Endothelial cell of umbilical vein (primary cell): Measurements from ENCODE around the gene AGPAT2. TPM values are rescaled to one million over a fixed set of nuclear protein-coding genes. Genes with fewer than 3 reads are reported as not detected.

Experiments used
- BruUV-seq: library from RNA; stranded (reverse); fragments of 400-500 nt; replicated peaks from 2 replicates; lab custom pipeline; 2021; lab: Mats Ljungman, UMichigan
- CTCF ChIA-PET: fragments of 300-600, 350-600 bp; sonication (Branson Sonifier 250); formaldehyde crosslinking; loops from one replicate; lab custom pipeline; 2021; ENCODE audit warnings: antibody characterized with exemption, inconsistent platforms; lab: Charles Lee
- POLR2A ChIA-PET: fragments of 300-600, 350-600 bp; sonication (Branson Sonifier 250); formaldehyde crosslinking; loops from one replicate; lab custom pipeline; 2021; ENCODE audit warnings: antibody characterized with exemption, inconsistent platforms; lab: Charles Lee
- DNase-seq: peaks from one replicate; pipeline ENCODE4 v3.0.0-alpha.2; 2011; ENCODE audit warnings: low read depth, low spot score
- FAIRE-seq: peaks from 2 replicates; lab custom pipeline; 2011; peaks lifted over from hg19 to GRCh38; lab: Jason Lieb, UNC
- H2AFZ ChIP-seq: 2 replicates; pipeline ENCODE4 v1.6.0; 2012; ENCODE audit warnings: low read depth, low read length, control low read depth, inconsistent platforms
- H3K27ac ChIP-seq: 2 replicates; pipeline ENCODE4 v1.5.1; 2011; ENCODE audit warnings: low read depth, mild to moderate bottlenecking, control low read depth, low read length, moderate library complexity; ENCODE audit not compliant: insufficient read depth
- H3K27me3 ChIP-seq, 2 experiments: 2 replicates each; pipeline versions ENCODE4 v1.6.0 to v1.6.1; 2011; ENCODE audit warnings: low read length in 2 of 2, mixed read lengths in 1 of 2; ENCODE audit not compliant: control insufficient read depth in 2 of 2, insufficient read depth in 2 of 2
- H3K36me3 ChIP-seq, 2 experiments: 2 replicates in 1 of 2; 3 replicates in 1 of 2; pipeline ENCODE4 v1.5.1; 2011; ENCODE audit warnings: low read length in 2 of 2, mild to moderate bottlenecking in 1 of 2, moderate library complexity in 1 of 2; ENCODE audit not compliant: control insufficient read depth in 2 of 2, insufficient read depth in 2 of 2; ENCODE audit errors: extremely low read depth in 1 of 2
- H3K4me1 ChIP-seq: 3 replicates; pipeline ENCODE4 v1.5.1; 2011; ENCODE audit warnings: mild to moderate bottlenecking, low read length; ENCODE audit not compliant: control insufficient read depth, insufficient read depth; ENCODE audit errors: extremely low read depth
- H3K4me2 ChIP-seq: 2 replicates; pipeline ENCODE4 v1.6.1; 2011; ENCODE audit warnings: low read length, control low read depth, mixed read lengths; ENCODE audit not compliant: insufficient read depth
- H3K4me3 ChIP-seq, 3 experiments: fragments of 200-600 bp in 1 of 3; sonication (generic), shearing (Covaris generic) in 1 of 3; replicated peaks in 1 of 3; 2 replicates each; pipeline ENCODE4 v1.5.1; 2011 to 2016; ENCODE audit warnings: control low read depth in 3 of 3, low read length in 3 of 3, mild to moderate bottlenecking in 2 of 3, inconsistent platforms in 1 of 3, low read depth in 1 of 3, moderate library complexity in 1 of 3; ENCODE audit not compliant: insufficient read depth in 1 of 3
- H3K79me2 ChIP-seq: 2 replicates; pipeline ENCODE4 v1.6.0; 2012; ENCODE audit warnings: low read length, inconsistent platforms; ENCODE audit not compliant: control insufficient read depth, insufficient read depth
- H3K9ac ChIP-seq: replicated peaks from 2 replicates; pipeline ENCODE3; 2011; ENCODE audit warnings: low read length, control low read depth; ENCODE audit not compliant: insufficient read depth; ENCODE audit errors: extremely low read depth
- H3K9me1 ChIP-seq: replicated peaks from 3 replicates; pipeline ENCODE4 v1.6.0; 2011; ENCODE audit warnings: mild to moderate bottlenecking, low read length; ENCODE audit not compliant: control insufficient read depth, insufficient read depth; ENCODE audit errors: extremely low read depth
- H3K9me3 ChIP-seq: replicated peaks from 2 replicates; pipeline ENCODE4 v1.5.1; 2012; ENCODE audit warnings: low read length, inconsistent platforms; ENCODE audit not compliant: control insufficient read depth, insufficient read depth
- H4K20me1 ChIP-seq: replicated peaks from 2 replicates; pipeline ENCODE3; 2011; ENCODE audit warnings: mild to moderate bottlenecking, low read length; ENCODE audit not compliant: control insufficient read depth, insufficient read depth; ENCODE audit errors: extremely low read depth
- CTCF ChIP-seq, 2 donors: IDR thresholded peaks; 1 replicate in 1 of 2; 2 replicates in 1 of 2; pipeline ENCODE4 v1.5.1; 2011; ENCODE audit warnings: low read length in 2 of 2, mild to moderate bottlenecking in 2 of 2, moderate library complexity in 2 of 2, control low read depth in 1 of 2, inconsistent platforms in 1 of 2, low read depth in 1 of 2; ENCODE audit not compliant: insufficient read depth in 1 of 2; ENCODE audit errors: extremely low read depth in 1 of 2
- EZH2 ChIP-seq: IDR thresholded peaks from 2 replicates; pipeline ENCODE4 v1.6.1; 2012; ENCODE audit warnings: borderline replicate concordance, low read depth, mild to moderate bottlenecking, moderate library complexity, low read length, inconsistent platforms; ENCODE audit not compliant: severe bottlenecking
- GATA2 ChIP-seq: IDR thresholded peaks from 2 replicates; pipeline ENCODE4 v1.7.0; 2011; ENCODE audit warnings: low read depth, mild to moderate bottlenecking, moderate library complexity, mixed read lengths, low read length; ENCODE audit not compliant: insufficient read length, insufficient read depth
- MYC ChIP-seq: IDR thresholded peaks from one replicate; pipeline ENCODE4 v1.6.1; 2011; ENCODE audit warnings: mild to moderate bottlenecking, low read depth, low read length
- POLR2A ChIP-seq: IDR thresholded peaks from 2 replicates; pipeline ENCODE4 v1.6.1; 2012; ENCODE audit warnings: low read depth, mild to moderate bottlenecking, control low read depth, low read length
- POLR2AphosphoS5 ChIP-seq: IDR thresholded peaks from 2 replicates; pipeline ENCODE4 v1.6.1; 2012; ENCODE audit warnings: low read depth, mild to moderate bottlenecking, control low read depth, low read length, moderate library complexity; ENCODE audit not compliant: insufficient read depth
- dilution Hi-C: fragments of 300-500 bp; cut with MboI; formaldehyde crosslinking; loops from one replicate; pipeline ENCODE4 v1.15.0; 2019; ENCODE audit warnings: low sequenced_read_pairs; ENCODE audit not compliant: extremely low pct_ligation_motif_present
- intact Hi-C: fragments of 100-400 bp; cut with micrococcal nuclease; formaldehyde crosslinking; loops from one replicate; pipeline ENCODE4 v1.10.0; 2022
- polyA plus RNA-seq, 4 experiments: library from polyadenylated mRNA; depleted of rRNA in 3 of 4; stranded (reverse) in 3 of 4; unstranded in 1 of 4; fragments of >200 nt; gene quantifications; 2 replicates each; pipeline versions ENCODE4 v1.2.1 to v1.2.3, GENCODE V29; 2011 to 2012; ENCODE audit warnings: missing spikeins in 1 of 4
- total RNA-seq: library from RNA; stranded (reverse); gene quantifications from 2 replicates; pipeline ENCODE4 v1.2.3, GENCODE V29; 2021

AGPAT2 gene
- total and polyA plus RNA-seq, 2 donors (not counting 3 experiments of a cell fraction or from before 2014, with no cell fraction given): 45.5 to 55.3 TPM

DNA sequence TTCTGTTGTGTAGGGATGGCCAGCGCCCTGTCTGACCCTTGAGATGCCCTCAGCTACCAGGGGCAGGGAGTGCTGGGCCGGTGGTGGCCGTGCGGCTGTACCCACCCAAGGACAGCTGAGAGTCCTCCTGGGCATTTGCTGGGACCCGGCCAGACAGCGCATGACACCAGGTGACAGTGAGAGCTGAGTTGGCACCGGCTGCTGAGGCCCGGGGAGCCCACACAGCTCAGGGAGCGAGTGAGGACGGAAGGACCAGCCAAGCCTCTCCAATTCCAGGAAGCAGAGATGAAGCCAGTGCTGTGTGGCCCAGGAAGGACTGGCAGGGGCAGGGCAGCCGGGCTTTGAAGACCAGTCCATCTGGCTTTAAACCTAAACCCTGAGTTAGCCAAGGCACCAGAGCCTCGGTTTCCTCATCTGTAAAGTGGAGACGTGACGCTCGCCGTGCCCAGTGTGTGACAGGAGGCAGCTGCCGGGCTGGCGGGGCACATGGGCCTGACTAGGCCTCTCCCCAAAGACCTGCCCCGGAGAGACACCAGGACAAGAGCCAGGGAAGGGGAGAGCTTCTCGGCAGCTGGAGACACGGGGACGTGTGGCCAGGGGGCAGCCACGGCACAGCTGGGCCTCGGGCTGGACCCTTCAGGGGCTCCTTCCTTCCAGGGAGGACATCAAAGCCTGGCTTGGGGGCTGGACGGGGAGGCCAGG lies 3.0 kb upstream of the AGPAT2 start:
- no peaks in the 10 kb centered on the region for H3K9me1 ChIP-seq
- H3K79me2 ChIP-seq: peaks cover 14% of the 10 kb centered on the region
- no peak overlapping the region for H2AFZ ChIP-seq
- no peak overlapping the region for H3K27ac ChIP-seq
- no peak for DNase-seq
- intact Hi-C loops (no loop called here), dilution Hi-C loops (no loop called here)
- no peak for FAIRE-seq
- H3K9ac ChIP-seq: no peak overlapping the region
- no peaks in the 10 kb centered on the region for H3K36me3 ChIP-seq
- H3K9me3 ChIP-seq: no peaks in the 10 kb centered on the region
- H3K27me3 ChIP-seq: no peaks in the 10 kb centered on the region
- BruUV-seq: no TSS peak
- H3K4me2 ChIP-seq: no peak overlapping the region
- CTCF ChIA-PET: interaction anchor here (0.7 to 1.8 kb wide), 3 partner anchors 15 to 18 kb away, joined by 3 to 7 read pairs (median 4); no protein-coding TSS in a partner anchor
- no peak overlapping the region for H3K4me3 ChIP-seq
- no peak for TF ChIP-seq GATA2
- H3K4me1 ChIP-seq: peaks cover 15% of the 10 kb centered on the region
- POLR2A ChIA-PET: no interaction called here
- H4K20me1 ChIP-seq: no peaks in the 10 kb centered on the region

DNA sequence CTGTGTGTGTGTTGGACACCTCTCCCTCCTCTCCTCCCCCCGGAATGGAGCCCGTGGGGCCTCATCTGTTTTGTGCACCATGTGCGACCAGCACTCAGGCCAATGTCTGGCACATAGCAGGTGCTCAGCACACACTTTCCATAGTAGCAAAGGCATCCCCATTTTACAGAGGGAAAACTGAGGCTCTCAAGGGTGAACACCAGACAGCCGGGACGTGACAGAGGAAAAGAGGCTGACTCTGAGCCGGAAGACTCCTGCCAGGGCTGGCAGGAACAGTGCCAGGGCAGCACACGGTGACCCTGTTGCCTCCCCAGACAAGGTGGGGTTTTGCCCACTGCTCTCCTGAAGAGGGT lies 1.8 kb upstream of the AGPAT2 start:
- DNase-seq (no peak), FAIRE-seq (no peak)
- dilution Hi-C loops (no loop called here), intact Hi-C loops (no loop called here)
- TF ChIP-seq POLR2AphosphoS5 (no peak), EZH2 (no peak), POLR2A (no peak), GATA2 (no peak), MYC (no peak), CTCF (IDR thresholded peaks at IDR 0.05; ENCODE audit: extremely low read depth in 1 of 2, insufficient read depth in 1 of 2, low read depth in 1 of 2, low read length in 2 of 2) (no peak)
- no peak overlapping the region for H3K4me3 ChIP-seq
- no peaks in the 10 kb centered on the region for H3K36me3 ChIP-seq
- no peak overlapping the region for H3K9ac ChIP-seq
- peaks cover 18% of the 10 kb centered on the region for H3K4me1 ChIP-seq
- ChIA-PET POLR2A (no interaction called here), CTCF (interaction anchor here (1.5 to 1.8 kb wide), 3 partner anchors 16 to 19 kb away, joined by 4 to 7 read pairs (median 4); no protein-coding TSS in a partner anchor)
- H3K79me2 ChIP-seq: peaks cover 26% of the 10 kb centered on the region
- no peaks in the 10 kb centered on the region for H3K9me3 ChIP-seq
- no peak overlapping the region for H3K4me2 ChIP-seq
- no peaks in the 10 kb centered on the region for H4K20me1 ChIP-seq
- no peaks in the 10 kb centered on the region for H3K27me3 ChIP-seq
- H2AFZ ChIP-seq: no peak overlapping the region
- H3K27ac ChIP-seq: no peak overlapping the region
- no TSS peak for BruUV-seq
- H3K9me1 ChIP-seq: no peaks in the 10 kb centered on the region
